Measurements from ENCODE around the gene ZNF655.

GRCh38 chr7:99554939-99555338 is 3.5 kb upstream of the ZNF655 start:
- TF ChIP-seq CTCF (IDR thresholded peaks at IDR 0.05) (no peak), POLR2A (IDR thresholded peaks at IDR 0.05) (no peak)
